Liver (tissue), 3 donors: Measurements from ENCODE around the gene POLD2.

Source experiments
- EGR1 ChIP-seq, 2 donors: IDR thresholded peaks; 2 replicates each; pipeline ENCODE4 v1.6.1; 2016 to 2018; ENCODE audit warnings: antibody characterized with exemption in 2 of 2, low read depth in 2 of 2
- FOXA1 ChIP-seq: IDR thresholded peaks from 2 replicates; pipeline ENCODE4 v1.6.1; 2016; ENCODE audit warnings: antibody characterized with exemption
- GABPA ChIP-seq, 2 donors: IDR thresholded peaks in 1 of 2; conservative IDR thresholded peaks in 1 of 2; 2 replicates each; pipeline ENCODE4 v1.6.1; 2016; ENCODE audit warnings: antibody characterized with exemption in 2 of 2, mild to moderate bottlenecking in 1 of 2, moderate library complexity in 1 of 2
- JUND ChIP-seq, 2 donors: IDR thresholded peaks; 2 replicates each; pipeline ENCODE4 v1.6.1; 2016; ENCODE audit warnings: antibody characterized with exemption in 2 of 2
- RAD21 ChIP-seq, 2 donors: IDR thresholded peaks; 2 replicates each; pipeline ENCODE4 v1.6.1; 2016; ENCODE audit warnings: antibody characterized with exemption in 2 of 2, mild to moderate bottlenecking in 2 of 2
- REST ChIP-seq: IDR thresholded peaks from 2 replicates; pipeline ENCODE4 v1.6.1; 2016; ENCODE audit warnings: antibody characterized with exemption, mild to moderate bottlenecking
- YY1 ChIP-seq: IDR thresholded peaks from 2 replicates; pipeline ENCODE4 v1.6.1; 2016; ENCODE audit warnings: antibody characterized with exemption, mild to moderate bottlenecking
- TF ChIP-seq, protein P1 (sequence below): fragments of 150-350 bp; IDR thresholded peaks from 2 replicates; pipeline ENCODE4 v1.5.1; 2017; ENCODE audit warnings: improper control_type of control experiment, low read depth, low read length; ENCODE audit not compliant: missing input control
- TF ChIP-seq, protein P2 (sequence below): IDR thresholded peaks from 2 replicates; pipeline ENCODE4 v1.6.1; 2016; ENCODE audit warnings: antibody characterized with exemption
- TF ChIP-seq, protein P3 (sequence below): IDR thresholded peaks from 2 replicates; pipeline ENCODE4 v1.6.1; 2016; ENCODE audit warnings: antibody characterized with exemption
- donor health status: healthy.
- donor health status: healthy.

DNA sequence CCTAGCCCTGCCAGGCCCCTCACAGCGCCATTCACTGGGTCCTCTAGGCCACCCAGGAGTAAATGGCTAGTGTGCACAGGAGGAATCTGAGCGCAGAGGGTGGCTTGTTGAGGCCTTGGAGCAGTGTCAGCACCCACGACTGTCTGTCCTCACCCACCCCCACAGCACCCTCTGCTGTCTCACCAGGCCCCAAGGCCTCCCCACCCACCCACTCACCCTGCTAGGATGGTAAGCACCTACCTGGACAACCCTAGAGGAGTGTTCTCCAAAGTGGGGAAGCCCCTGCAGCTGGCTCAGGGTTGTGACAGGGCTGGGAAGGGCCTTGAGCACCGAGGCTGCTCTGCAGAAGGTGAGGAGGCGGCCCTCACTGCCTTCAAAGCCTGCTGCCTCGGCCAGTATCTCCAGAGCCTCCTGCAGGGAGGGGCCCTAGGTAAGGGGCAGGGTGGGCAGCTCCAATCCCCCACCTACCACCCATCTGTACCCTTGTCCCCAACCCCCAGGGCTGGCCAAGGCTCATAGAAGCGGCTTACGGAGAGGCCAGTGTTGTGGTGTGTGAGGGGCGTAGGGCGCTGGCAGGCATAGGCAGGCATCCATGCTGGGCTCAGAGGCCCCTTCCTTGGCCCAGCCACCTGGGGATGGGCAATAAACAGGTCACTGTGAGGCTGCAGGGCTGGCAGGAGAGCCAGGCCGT lies 43.9 kb downstream of the POLD2 start:
- TF ChIP-seq JUND (IDR thresholded peaks at IDR 0.05) (no peak), RAD21 (IDR thresholded peaks at IDR 0.05) (no peak), REST (no peak), GABPA (IDR thresholded peaks at IDR 0.05 in 1 of 2, conservative IDR thresholded peaks at IDR 0.05 in 1 of 2) (no peak), YY1 (no peak), EGR1 (IDR thresholded peaks at IDR 0.05; ENCODE audit: low read depth in 2 of 2) (no peak), FOXA1 (no peak)
- TF ChIP-seq, protein P1, sequence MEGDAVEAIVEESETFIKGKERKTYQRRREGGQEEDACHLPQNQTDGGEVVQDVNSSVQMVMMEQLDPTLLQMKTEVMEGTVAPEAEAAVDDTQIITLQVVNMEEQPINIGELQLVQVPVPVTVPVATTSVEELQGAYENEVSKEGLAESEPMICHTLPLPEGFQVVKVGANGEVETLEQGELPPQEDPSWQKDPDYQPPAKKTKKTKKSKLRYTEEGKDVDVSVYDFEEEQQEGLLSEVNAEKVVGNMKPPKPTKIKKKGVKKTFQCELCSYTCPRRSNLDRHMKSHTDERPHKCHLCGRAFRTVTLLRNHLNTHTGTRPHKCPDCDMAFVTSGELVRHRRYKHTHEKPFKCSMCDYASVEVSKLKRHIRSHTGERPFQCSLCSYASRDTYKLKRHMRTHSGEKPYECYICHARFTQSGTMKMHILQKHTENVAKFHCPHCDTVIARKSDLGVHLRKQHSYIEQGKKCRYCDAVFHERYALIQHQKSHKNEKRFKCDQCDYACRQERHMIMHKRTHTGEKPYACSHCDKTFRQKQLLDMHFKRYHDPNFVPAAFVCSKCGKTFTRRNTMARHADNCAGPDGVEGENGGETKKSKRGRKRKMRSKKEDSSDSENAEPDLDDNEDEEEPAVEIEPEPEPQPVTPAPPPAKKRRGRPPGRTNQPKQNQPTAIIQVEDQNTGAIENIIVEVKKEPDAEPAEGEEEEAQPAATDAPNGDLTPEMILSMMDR = no peak
- TF ChIP-seq, protein P2, sequence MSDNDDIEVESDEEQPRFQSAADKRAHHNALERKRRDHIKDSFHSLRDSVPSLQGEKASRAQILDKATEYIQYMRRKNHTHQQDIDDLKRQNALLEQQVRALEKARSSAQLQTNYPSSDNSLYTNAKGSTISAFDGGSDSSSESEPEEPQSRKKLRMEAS = no peak
- TF ChIP-seq, protein P3, sequence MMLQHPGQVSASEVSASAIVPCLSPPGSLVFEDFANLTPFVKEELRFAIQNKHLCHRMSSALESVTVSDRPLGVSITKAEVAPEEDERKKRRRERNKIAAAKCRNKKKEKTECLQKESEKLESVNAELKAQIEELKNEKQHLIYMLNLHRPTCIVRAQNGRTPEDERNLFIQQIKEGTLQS = no peak
